Endothelial cell of umbilical vein (primary cell): ENCODE measurements around the gene SUOX.

Experiments
- POLR2A ChIP-seq: IDR thresholded peaks from 2 replicates; pipeline ENCODE4 v1.6.1; 2012; ENCODE audit warnings: low read depth, mild to moderate bottlenecking, control low read depth, low read length
- TF ChIP-seq, protein P1 (sequence below): IDR thresholded peaks from 2 replicates; pipeline ENCODE4 v1.6.1; 2011; ENCODE audit not compliant: insufficient read depth, insufficient read length
- TF ChIP-seq, protein P2 (sequence below), 2 donors: IDR thresholded peaks; 1 replicate in 1 of 2; 2 replicates in 1 of 2; pipeline ENCODE4 v1.5.1; 2011; ENCODE audit warnings: low read length in 2 of 2, mild to moderate bottlenecking in 2 of 2, moderate library complexity in 2 of 2, control low read depth in 1 of 2, inconsistent platforms in 1 of 2, low read depth in 1 of 2; ENCODE audit not compliant: insufficient read depth in 1 of 2; ENCODE audit errors: extremely low read depth in 1 of 2

DNA sequence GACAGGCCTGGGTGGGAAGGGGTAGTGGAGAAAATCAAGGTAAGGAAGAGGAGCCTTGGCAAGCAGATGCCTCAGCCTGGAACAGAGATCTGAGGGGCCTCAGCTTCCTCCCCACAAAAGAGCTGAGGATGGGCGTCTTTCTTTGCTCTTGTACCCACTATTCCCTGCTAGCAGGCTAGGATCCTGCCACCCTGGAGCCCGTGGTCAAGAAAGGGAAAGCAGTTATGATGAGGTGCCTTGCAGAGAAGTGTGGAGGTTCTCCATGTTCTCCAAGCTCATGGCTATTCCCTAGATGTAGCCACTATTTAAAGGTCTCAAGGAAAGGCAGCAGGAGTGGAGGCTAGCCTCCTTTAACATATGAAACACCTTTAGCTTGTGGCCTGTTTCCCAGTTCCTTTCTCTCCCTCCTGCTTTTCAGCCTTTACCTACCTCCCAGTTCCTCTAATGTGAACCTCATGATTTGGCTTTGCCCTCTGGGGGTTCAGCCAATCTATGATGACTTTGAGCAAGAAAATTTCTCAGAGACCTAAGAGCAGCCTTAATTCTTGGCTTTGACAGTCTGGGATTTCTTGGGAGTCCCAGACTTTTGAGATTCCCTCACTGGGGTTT is 24.9 kb downstream of the SUOX start:
- TF ChIP-seq, protein P1, sequence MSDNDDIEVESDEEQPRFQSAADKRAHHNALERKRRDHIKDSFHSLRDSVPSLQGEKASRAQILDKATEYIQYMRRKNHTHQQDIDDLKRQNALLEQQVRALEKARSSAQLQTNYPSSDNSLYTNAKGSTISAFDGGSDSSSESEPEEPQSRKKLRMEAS, result no peak
- TF ChIP-seq, protein P2, sequence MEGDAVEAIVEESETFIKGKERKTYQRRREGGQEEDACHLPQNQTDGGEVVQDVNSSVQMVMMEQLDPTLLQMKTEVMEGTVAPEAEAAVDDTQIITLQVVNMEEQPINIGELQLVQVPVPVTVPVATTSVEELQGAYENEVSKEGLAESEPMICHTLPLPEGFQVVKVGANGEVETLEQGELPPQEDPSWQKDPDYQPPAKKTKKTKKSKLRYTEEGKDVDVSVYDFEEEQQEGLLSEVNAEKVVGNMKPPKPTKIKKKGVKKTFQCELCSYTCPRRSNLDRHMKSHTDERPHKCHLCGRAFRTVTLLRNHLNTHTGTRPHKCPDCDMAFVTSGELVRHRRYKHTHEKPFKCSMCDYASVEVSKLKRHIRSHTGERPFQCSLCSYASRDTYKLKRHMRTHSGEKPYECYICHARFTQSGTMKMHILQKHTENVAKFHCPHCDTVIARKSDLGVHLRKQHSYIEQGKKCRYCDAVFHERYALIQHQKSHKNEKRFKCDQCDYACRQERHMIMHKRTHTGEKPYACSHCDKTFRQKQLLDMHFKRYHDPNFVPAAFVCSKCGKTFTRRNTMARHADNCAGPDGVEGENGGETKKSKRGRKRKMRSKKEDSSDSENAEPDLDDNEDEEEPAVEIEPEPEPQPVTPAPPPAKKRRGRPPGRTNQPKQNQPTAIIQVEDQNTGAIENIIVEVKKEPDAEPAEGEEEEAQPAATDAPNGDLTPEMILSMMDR (IDR thresholded peaks at IDR 0.05; ENCODE audit: extremely low read depth in 1 of 2, insufficient read depth in 1 of 2, low read depth in 1 of 2, low read length in 2 of 2), result no peak
- TF ChIP-seq POLR2A, result no peak
